Subcutaneous adipose tissue (tissue), 4 donors: ENCODE data around the gene CHCHD3. TPM values are rescaled to one million over a fixed set of nuclear protein-coding genes. Genes with fewer than 3 reads are reported as not detected.

Experiments used
- CTCF ChIP-seq: fragments of 450-650 bp; IDR thresholded peaks from one replicate; pipeline ENCODE4 v1.5.1; 2016; ENCODE audit warnings: low read depth, mild to moderate bottlenecking, control low read depth, antibody characterized with exemption, moderate library complexity
- total RNA-seq, 4 donors: library from RNA; depleted of rRNA; stranded (reverse); fragments of >200 nt; gene quantifications; one replicate each; pipeline ENCODE4 v1.1.0, GENCODE V29; 2016

CHCHD3 gene
- total RNA-seq, 4 donors from 2014 or later = 44.9 to 69.7 (median 55.8) TPM

DNA sequence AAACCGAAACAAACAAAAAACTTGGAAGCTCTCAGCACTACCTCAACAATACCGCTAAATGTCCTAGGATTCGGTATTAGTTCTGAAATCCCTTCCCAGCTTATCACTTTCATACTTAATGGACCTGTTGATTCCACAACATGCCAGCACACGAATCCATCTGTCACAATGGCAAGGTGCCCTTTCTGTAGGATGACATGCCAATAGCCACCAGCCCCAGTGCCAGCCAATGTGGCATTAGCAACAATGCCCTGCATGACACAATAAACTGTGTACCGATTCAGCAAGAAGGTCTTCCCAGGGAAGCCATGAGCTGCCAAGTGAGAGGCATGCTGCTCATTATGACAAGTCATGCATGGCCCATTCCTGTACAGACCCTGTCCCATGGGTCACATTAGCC is 35.6 kb upstream of the CHCHD3 start:
- TF ChIP-seq CTCF = no peak

DNA sequence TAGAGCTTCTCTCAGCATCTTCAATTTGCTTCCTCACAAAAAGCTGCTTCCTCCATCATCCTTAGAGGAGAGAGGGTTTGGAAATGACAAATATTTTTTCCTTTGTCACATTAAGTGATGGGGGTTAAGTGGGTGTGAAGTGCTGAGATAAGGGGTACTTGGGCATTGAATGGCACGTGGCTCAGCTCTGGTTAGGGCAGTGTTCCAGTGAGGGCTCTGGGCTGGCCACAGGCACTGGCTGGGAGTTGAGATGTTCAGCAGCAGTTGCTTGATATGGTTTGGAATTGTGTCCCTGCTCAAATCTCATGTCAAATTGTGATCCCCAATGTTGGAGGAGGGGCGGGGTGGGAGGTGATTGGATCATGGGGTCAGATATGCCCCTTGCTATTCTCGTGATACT is 33.7 kb upstream of the CHCHD3 start:
- no peak for TF ChIP-seq CTCF

GRCh38 chr7:133114519-133114918 is 32.6 kb upstream of the CHCHD3 start:
- TF ChIP-seq CTCF = no peak

GRCh38 chr7:133112976-133113375 is 31.1 kb upstream of the CHCHD3 start:
- no peak for TF ChIP-seq CTCF

DNA sequence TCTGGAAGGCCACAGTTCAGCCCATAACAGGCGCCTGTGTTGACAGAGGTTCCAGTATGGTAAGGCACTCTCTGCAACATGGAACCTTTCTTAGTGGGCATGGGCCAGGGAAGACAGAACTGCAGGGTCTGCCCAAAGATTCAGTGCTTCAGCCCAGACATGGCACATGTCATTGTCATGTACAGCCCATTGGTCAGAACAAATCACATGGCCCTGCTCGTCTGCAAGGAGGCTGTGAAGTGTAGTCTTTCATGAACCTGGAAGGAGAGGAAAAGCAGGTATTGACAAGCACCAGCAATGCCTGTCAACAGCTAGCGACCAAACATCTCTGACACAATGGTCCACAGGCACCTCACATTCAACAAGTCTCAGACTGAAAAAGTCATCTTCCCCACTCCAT is 30.4 kb upstream of the CHCHD3 start:
- TF ChIP-seq CTCF = no peak

DNA sequence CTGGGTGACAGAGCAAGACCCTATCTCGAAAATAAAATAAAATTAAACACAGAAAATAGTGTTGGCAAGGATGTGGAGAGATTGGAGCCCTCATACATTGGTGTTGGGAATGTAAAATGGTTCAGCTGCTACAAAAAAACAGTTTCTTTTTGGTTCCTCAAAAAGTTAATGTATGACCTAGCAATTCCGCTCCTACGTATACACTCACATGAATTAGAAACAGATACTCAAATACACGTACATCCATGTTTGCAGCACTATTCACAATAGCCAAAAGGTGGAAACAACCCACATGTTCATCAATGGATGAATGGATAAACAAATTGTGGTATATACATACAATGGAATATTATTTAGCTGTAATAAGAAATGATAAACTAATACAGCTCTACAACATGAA is 28.4 kb upstream of the CHCHD3 start:
- no peak for TF ChIP-seq CTCF

DNA sequence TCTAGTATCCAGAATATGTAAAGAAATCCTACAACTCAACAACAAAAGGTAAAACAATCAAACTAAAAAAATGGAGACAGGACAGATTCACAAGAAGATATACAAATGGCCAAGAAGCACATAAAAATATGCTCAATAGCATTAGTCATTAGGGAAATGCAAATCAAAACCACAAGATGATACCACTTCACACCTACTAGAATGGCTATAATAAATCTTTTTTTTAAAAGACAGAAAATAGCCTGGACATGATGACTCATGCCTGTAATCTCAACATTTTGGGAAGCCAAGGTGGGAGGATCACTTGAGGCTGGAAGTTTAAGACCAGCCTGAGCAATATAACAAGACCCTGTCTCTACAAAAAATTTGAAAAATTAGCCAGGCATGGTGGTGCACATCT is 27.9 kb upstream of the CHCHD3 start:
- TF ChIP-seq CTCF = no peak
